SIG-M5 treated with dmso at 0.1 percent for 504 hours (cell line): Measurements from ENCODE around the gene DIPK1B.
"Not testable (repeated sequence)": the region's sequence is repeated elsewhere in the genome, so short reads cannot be mapped to it uniquely, and the experiment has no call there.

ENCODE experiments used
- DNase-seq: peaks from one replicate; lab custom pipeline; 2025; ENCODE audit not compliant: unreplicated experiment; lab: John Stamatoyannopoulos, UW

The DIPK1B gene

DNA sequence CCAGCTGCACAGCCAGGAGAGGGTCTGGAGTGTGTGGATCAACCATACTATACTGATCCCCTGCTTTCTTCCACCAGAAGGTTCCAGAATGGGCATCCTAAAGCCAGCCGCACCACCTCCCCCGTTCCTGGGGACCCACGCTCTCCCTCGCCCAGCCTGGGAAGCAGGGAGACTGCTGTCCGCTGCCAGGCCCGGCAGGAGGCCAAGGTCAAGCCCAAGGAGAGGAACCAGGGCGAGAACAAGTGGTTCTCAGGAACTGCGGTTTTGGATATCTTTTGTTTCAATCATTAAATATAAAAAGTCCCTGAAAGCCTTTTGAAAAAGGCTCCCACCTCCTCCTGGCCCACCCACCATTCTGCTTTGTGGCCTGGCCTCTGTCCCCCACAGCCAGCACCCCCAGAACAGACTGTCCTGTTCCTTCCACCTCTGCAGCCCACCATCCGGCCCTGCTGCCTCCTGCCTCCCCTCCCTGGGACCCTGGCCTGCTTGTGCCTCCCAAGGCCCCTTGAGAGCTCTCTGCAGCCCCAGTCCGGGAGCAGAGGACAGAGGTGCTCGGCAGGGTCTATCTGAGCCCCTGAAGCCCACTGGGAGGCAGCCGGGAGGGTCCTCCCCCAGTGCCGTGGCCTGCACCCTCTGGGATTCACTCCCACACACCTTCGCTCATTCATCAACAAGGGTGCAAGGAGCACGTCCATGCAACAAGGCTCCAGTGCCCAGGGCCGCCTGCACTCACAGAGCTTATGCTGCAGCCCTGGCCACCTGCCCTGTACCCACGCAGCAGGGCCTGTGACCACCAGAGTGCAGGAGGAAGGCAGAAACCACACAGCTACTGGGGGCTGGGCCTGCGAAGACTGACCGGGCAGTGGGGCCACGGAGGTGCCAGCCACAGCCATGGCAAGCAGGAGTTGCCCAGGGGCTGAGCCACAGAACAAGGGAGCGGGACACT lies 36.6 kb downstream of the DIPK1B start:
- DNase-seq = no peak

DNA sequence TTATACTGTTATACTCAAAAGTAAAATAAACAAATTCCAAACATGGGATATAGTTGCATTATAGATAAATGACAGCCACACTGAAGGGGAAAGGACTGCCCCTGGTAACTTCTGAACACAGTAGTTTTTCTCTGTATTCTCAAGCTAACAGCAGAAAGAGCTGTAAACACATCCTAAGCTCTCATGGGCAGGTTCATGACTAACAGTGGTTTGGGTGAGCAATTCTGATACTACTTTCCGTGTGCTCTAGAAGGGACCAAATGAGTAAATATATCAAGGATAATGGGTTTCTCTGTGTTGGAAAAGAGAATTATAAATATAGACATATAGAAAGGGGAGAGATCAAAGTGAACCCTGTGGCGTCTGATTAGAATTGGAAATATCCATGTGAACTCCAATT lies 38.2 kb downstream of the DIPK1B start:
- no peak for DNase-seq

DNA sequence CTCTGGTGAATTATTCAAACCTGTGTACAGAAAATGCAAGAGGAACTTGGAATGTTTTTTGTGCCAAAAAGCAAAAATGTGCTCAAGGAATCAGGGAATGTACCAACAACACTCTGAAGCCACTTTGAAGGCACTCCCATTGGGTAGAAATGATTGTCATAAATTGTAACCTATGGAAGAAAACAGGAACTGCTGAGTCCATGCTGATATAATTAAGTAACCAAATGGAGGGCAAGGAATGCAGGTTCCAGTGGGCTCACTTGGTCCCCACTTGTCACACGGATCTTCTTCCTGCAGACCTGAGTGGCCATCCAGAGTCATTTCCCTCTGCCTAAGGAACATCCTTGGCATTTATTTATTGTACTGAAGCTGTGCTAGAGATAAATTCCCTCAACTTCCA lies 38.9 kb downstream of the DIPK1B start:
- no peak for DNase-seq

DNA sequence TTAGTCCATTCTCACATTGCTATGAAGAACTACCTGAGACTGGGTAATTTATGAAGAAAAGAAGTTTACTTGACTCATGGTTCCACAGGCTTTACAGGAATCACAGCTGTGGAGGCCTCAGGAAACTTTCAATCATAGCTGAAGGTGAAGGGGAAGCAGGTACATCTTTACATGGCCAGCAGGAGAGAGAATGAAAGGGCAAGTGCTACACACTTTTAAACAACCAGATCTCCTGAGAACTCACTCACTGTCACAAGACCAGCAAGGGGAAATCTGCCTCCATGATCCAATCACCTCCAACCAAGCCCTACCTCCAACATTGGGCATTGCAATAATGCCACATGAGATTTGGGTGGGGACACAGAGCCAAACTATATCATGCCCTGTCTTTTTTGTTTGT lies 39.4 kb downstream of the DIPK1B start:
- DNase-seq = no peak

DNA sequence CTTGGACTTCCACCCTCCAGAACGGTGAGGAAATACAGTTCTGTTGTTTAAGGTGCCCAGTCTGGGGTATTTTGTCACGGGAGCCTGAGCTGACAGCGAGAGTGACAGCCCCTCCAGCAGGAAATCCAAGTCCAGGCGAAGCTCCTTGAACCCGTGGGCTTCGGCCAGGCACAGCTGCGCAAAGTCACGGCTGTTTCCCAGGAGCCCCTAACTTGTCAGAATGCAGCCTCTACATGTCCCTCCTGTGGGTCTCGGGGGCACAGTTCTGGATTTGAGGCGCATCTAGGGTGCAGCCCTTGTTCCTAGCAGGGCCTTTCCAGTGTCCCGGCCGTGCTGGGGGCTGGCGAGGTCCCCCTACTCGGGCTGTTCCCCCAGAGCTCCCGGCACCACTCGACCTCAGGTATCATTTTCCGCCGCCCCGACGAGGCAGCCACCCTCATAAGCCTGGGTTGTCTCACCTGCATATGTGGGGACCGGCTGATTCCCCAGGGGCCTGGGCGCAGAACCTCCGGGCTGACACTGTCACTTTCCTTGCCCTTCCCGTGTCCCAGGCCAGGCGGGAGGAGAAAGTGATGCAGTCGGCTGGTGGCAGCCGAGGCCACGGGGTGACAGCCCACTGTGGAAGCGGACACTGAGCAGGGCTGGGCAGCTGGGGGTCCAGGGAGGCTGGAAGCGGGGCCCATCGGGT lies 41.1 kb downstream of the DIPK1B start:
- no peak for DNase-seq

DNA sequence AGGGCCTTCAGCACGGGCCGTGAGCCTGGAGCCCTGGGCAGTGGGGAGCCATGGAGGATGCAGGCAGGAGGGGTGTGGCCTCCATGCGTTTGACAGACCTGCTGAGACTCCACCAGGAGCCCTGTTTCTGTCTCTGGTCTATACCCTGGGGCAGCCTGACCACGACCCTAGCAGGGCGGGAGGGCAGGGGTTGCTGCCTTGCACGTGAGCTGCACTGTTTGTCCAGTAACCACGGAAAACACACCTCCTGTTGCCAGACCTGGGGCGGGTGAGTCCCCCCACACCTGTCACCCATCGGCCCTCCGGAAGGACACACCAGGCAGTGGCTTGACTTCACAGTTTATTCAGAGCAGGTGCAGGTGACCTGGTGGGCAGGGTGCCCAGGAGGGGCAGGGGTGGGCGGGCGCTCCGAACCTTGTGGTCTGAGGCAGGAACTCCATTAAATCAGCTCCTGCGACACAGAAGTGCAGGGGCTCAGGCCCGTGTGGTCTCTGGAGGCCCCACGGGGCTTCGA lies 41.7 kb downstream of the DIPK1B start:
- no peak for DNase-seq

DNA sequence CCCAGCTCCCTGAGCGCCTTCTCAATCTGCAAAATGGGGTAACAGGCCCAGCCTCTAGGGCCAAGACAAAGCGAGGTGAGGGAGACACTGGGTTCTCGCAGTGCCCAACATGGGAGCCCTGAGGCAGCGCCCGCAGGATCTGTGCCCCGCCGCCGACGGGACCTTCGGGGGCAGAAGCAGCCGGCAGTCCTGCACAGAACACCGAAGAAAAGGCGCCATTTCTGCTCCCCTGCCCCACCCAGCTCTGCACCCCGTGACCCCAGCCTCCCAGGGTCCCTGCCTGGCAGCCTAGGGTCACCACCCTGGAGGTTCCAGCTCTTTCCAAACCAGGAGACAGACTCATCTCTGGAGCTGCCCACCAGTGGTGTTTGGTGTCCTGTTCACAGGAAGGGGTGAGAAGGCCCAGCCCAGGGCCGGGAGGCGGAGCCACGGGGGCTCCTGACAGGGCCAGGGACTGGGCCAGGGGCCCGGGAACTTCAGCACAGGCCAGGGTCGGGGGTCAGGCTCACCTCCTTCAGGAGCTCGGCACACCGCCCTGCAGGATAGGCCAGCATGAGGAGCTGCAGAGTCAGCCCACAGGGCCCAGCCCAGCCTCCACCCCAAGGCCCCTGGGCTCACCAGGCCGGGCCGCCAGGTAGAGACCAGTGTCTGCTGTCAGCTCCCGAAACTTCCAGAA lies 42.4 kb downstream of the DIPK1B start:
- DNase-seq = no peak

DNA sequence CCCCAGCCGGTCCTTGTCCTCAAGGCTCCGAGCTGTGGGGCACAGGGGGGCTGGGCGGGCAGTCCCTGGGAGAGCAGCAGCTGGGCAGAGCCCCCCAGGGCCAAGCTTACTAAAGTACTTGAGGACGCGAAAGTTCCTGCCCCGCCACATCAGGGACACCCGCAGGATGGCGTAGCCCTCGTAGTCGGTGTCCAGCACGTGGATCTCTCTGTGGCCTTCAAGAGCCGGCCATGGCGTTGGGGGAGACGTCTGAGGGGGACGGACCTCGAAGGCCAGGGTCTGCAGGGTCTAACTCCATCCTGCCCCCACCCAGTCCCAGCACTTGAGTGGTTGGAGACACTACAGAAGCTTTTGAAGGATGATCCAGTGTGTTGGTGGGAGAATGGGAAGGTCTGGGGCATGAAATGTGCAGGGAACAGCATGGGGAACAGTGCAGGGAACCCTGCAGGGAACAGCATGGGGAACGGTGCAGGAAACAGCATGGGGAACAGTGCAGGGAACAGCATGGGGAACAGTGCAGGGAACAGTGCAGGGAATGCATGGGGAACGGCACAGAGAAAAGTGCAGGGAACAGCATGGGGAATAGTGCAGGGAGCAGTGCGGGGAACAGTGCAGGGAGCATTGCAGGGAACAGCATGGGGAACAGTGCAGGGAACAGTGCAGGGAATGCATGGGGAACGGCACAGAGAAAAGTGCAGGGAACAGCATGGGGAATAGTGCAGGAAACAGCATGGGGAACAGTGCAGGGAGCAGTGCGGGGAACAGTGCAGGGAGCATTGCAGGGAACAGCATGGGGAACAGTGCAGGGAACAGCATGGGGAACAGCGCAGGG lies 43.1 kb downstream of the DIPK1B start:
- not testable (repeated sequence) for DNase-seq

DNA sequence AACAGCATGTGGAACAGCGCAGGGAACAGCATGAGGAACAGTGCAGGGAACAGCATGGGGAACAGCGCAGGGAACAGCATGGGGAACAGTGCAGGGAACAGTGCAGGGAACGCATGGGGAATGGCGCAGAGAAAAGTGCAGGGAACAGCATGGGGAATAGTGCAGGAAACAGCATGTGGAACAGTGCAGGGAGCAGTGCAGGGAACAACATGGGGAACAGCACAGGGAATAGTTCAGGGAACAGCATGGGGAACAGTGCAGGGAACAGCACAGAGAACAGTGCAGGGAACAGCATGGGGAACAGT lies 43.7 kb downstream of the DIPK1B start:
- DNase-seq = no peak

DNA sequence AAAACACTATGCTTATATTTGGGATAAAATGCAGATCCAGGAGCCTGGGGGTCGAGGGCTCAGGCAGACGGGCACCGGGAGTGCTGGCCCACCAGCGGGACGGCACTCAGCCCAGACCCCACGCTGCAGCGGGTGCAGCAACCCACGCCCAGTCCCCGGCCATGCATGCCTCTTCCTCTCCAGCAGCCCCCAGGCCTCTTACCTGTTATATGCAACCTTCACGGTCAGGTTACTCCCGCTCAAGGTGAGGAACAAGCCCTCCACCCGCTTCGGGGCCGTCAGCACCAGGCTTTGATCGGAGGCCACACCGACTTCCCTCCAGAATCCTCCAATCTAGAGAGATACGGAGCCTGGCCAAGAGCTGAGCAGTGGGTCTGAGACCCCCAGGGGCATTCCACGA lies 44.5 kb downstream of the DIPK1B start:
- no peak for DNase-seq

DNA sequence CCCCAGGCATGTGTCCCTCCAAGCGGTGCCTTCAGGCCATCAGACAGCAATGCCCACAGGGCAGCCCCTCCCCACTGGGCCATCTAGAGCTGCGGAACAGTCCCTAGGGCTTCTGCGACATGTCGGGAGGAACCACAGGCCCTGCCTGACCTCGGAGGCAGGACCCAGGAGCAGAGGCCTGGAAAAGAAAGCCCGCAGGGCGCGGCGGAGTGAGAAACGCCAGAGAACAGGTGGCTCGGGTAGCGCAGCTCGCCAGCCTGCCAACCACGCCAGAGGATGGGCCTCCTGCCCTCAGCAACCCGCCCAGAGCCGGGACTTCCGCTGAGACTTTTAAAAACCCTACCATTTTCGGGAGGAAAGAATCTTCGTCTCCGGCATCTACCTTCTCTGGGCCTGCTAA lies 45.0 kb downstream of the DIPK1B start:
- DNase-seq = no peak

DNA sequence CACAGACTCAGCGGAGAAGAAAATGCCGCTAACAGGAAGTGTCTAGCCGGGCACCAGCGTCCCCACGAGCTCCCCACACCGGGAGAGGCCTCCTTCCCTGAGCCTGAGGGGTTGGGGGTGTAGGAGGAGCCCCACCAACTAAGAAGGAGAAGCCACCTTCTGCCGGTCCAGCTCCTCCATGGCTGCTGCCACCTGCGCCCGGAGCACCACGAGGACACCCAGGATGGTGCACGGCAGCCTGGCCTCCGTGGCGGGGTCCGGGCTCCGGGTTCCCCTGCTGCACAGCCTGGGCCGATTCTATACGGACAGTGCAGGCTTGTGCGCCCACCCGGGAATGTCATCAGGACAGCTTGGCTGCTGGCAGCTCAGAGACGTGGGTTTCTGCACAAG lies 45.4 kb downstream of the DIPK1B start:
- no peak for DNase-seq

DNA sequence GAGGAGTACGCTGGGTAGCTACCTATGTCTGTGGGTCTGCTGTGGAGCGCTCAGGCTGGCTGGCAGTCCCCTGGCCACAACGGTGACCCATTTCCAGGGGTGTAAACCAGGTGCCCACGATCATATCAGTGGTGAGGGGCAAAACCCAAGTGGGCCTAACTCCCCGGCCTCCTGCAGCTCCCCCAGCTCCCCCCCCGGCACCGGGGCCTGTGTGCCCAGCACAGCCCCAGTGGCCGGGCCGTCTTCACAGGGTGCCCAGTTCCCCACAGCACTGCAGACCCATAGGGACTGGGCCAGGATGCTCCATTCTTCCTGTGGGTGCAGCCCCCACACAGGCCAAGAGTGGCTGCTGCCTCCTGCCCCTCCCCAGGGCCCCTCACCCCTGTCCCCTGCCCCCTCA lies 46.6 kb downstream of the DIPK1B start:
- no peak for DNase-seq

DNA sequence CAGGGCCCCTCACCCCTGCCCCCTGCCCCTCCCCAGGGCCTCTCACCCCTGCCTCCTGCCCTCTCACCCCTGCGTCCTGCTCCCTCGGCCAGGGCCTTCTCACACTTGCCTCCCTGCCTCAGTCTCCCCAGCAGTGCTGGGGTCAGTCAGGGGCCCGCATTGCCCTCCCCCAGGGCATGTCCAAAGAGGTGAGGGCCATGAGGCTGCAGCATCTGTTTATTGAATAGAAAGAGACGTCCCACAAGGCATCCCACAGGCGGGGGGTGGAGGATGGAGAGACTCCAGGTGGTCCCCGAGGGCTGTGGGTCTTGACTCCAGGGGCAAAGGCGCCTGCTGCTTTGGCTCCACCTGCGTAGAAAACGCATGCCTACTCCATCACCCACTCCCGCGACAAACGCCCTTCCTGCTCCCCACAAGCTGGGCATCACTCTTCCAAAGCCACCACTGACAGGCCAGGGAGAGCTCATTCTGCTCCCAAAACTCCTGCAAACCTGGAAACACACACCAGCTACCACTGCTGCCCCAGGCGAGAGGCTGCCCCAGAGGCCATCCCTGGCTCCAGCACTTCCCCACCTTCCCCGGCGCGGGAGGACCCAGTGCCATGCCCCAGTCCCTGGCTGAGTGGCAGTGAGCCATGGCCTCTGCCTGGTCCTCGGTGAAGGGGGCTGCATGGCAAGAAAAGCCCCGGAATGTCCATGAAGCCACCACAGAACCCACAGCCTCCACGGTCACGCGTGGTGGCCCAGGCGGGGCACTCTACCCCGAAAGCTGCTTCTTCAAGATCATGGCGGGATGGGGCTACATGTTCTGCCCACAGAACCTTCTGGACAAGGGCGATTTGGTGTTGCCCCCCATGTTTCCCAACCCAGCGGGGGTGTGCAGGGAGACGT lies 47.3 kb downstream of the DIPK1B start:
- no peak for DNase-seq

DNA sequence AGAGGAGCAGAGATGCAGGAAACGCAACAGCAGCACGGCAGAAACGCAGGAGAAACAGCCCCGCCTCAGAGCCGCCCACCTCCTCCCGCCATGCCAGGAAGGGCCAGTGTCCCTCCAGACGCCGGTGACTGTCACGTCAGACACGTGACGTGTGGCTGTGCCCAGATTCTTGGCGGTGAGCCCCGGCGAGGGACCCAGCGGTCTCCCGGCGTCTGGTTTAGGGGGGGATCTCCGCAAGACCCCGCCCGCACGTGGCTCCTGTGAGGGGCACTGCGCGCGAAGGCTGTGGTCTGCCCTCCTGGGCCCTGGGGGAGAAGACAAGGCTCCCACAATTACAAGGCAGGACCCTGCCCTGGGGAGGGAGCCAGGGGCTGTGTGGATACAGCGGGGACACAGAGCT lies 48.1 kb downstream of the DIPK1B start:
- DNase-seq = no peak

DNA sequence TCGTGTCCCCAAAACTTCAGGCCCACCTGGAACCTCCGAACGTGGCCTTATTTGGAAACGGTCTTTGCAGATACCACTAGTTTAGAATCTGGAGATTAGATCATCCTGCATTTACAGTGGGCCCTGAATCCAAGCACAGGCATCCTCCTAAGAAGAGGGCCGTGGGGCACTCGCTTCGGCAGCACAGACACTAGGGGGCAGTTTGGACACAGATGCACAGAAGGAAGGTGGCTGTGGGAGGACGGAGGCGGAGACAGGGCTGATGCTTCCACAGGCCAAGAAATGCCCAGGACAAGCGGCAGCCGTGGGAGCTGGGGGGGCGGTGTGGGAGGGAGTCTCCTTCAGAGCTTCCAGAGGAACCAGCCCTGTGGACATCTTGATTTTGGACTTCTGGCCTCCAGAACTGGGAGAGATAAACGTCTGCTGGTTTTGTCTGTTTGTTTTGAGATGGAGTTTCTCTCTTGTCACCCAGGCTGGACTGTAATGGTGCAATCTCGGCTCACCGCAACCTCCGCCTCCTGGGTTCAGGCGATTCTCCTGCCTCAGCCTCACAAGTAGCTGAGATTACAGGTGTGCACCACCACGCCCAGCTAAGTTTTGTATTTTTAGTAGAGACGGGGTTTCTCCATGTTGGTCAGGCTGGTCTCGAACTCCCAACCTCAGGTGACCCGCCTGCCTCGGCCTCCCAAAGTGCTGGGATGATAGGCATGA lies 48.6 kb downstream of the DIPK1B start:
- DNase-seq = peak; percentile 75

DNA sequence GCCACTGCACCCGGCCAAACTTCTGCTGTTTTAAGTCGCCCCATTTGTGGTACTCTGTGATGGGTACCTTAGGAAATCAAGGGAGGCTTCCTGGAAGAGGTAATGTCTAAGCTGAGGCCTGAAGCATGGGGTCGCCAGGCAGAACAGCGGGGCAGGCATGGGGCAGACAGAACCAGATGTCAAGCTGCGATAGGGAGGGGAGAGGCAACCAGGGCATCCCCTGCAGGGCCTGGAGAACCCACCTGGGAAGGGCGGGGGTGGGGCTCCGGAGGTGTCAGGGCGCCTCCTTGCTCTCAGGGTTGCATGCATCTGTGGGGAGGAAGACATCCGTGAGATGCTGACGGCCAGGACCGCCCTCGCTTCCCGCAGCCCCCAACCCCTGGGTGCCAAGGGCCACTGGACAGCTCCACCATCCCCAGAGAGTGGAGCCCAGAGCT lies 49.2 kb downstream of the DIPK1B start:
- DNase-seq = no peak

DNA sequence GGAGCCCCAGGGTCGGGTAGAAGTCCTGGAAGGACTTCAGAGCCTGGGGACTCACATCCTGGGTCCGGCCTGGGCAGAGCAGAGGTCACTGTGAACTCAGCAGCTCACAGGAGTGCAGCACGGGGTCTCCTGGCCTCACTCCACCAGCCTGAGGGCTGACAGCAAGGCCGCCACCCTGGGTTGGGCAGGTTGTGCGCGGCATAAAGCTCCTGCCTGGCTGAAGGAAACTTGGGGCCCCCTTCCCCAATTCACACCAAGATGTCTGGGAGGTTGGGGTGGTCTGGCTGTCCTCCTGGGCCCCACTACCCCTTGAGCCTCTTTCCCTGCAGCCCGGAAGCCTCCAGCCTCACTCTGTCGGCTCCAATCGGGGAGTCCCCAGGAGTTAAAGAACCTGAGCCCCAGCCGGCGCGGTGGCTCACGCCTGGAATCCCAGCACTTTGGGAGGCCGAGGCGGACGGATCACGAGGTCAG lies 49.9 kb downstream of the DIPK1B start:
- no peak for DNase-seq
